BLaER1 treated with 17β-estradiol and CSF1 and Interleukin-3, amounts not matched to agents 10 nM and 100 nM (cell line): ENCODE data around the gene MAK.
A peak's percentile ranks its signal among the peaks of the same experiment; 100 is the strongest.
"Not testable (repeated sequence)": the region's sequence is repeated elsewhere in the genome, so short reads cannot be mapped to it uniquely, and the experiment has no call there.

Experiments used
- H3K27ac ChIP-seq, 11 experiments: shearing (Covaris generic); formaldehyde crosslinking; 2 replicates each; pipeline ENCODE4 v1.8.1; 2022
- H3K27me3 ChIP-seq, 11 experiments: shearing (Covaris generic); formaldehyde crosslinking; 2 replicates each; pipeline ENCODE4 v1.8.1; 2022
- H3K36me3 ChIP-seq, 11 experiments: shearing (Covaris generic); formaldehyde crosslinking; 2 replicates each; pipeline ENCODE4 v1.8.1; 2022
- H3K4me1 ChIP-seq, 10 experiments: shearing (Covaris generic); formaldehyde crosslinking; 2 replicates each; pipeline ENCODE4 v1.8.1; 2022
- H3K4me2 ChIP-seq, 11 experiments: shearing (Covaris generic); formaldehyde crosslinking; 2 replicates each; pipeline ENCODE4 v1.8.1; 2022
- H3K4me3 ChIP-seq, 10 experiments: shearing (Covaris generic); formaldehyde crosslinking; 2 replicates each; pipeline ENCODE4 v1.8.1; 2022
- H3K9ac ChIP-seq, 11 experiments: shearing (Covaris generic); formaldehyde crosslinking; 2 replicates each; pipeline ENCODE4 v1.8.1; 2022
- H3K9me3 ChIP-seq, 11 experiments: shearing (Covaris generic); formaldehyde crosslinking; replicated peaks in 1 of 11; 2 replicates each; pipeline ENCODE4 v1.8.1; 2022
- H4K20me1 ChIP-seq, 11 experiments: shearing (Covaris generic); formaldehyde crosslinking; 2 replicates each; pipeline ENCODE4 v1.8.1; 2022
- Cebpa-rat ChIP-seq, 11 experiments: shearing (Covaris generic); IDR thresholded peaks; 2 replicates each; pipeline ENCODE4 v1.8.1; 2022

Gene MAK

GRCh38 chr6:10771371-10771894, 66.9 kb downstream of the MAK start:
- Histone ChIP-seq H3K9me3 (no peaks in the 10 kb centered on the region), H3K27ac (no peak overlapping the region), H3K4me2 (no peak overlapping the region), H3K36me3 (peaks cover 32 to 58% (median 48%) of the 10 kb centered on the region in 11 experiments), H3K4me1 (no peaks in the 10 kb centered on the region), H3K9ac (no peak overlapping the region), H3K27me3 (no peaks in the 10 kb centered on the region), H3K4me3 (no peak overlapping the region), H4K20me1 (no peaks in the 10 kb centered on the region; a peak in 3 of 22 replicates)
- TF ChIP-seq Cebpa-rat (IDR thresholded peaks at IDR 0.05), result no peak

- Histone ChIP-seq H3K4me3 (no peak overlapping the region), H4K20me1 (no peaks in the 10 kb centered on the region; a peak in 3 of 22 replicates), H3K9ac (no peak overlapping the region), H3K27me3 (no peaks in the 10 kb centered on the region), H3K4me2 (no peak overlapping the region), H3K27ac (no peak overlapping the region), H3K9me3 (no peaks in the 10 kb centered on the region), H3K36me3 (peaks cover 16 to 44% (median 33%) of the 10 kb centered on the region in 11 experiments; a peak in 19 of 22 replicates), H3K4me1 (no peaks in the 10 kb centered on the region)
- no peak for TF ChIP-seq Cebpa-rat (IDR thresholded peaks at IDR 0.05)
These were observed 68.9 kb downstream of the MAK start for GRCh38 chr6:10769419-10769818.

GRCh38 chr6:10763006-10763405, 75.3 kb downstream of the MAK start:
- H3K4me3 ChIP-seq, result no peak overlapping the region
- H3K36me3 ChIP-seq, result peaks cover 21 to 64% (median 48%) of the 10 kb centered on the region in 11 experiments
- H3K27me3 ChIP-seq, result no peaks in the 10 kb centered on the region
- TF ChIP-seq Cebpa-rat (IDR thresholded peaks at IDR 0.05), result no peak
- peaks cover 0 to 8% (median 0%) of the 10 kb centered on the region in 11 experiments; a peak in 5 of 22 replicates for H4K20me1 ChIP-seq
- H3K4me2 ChIP-seq, result no peak overlapping the region
- H3K9me3 ChIP-seq, result no peaks in the 10 kb centered on the region
- peaks cover 0 to 10% (median 0%) of the 10 kb centered on the region in 10 experiments; a peak in 2 of 20 replicates for H3K4me1 ChIP-seq
- no peak overlapping the region for H3K9ac ChIP-seq
- no peak overlapping the region for H3K27ac ChIP-seq

GRCh38 chr6:10759884-10760329, 78.4 kb downstream of the MAK start:
- no peaks in the 10 kb centered on the region for H3K9me3 ChIP-seq
- TF ChIP-seq Cebpa-rat (IDR thresholded peaks at IDR 0.05), result no peak
- peaks cover 2 to 16% (median 8%) of the 10 kb centered on the region in 11 experiments; a peak in 11 of 22 replicates for H4K20me1 ChIP-seq
- peaks cover 0 to 10% (median 0%) of the 10 kb centered on the region in 10 experiments; a peak in 2 of 20 replicates for H3K4me1 ChIP-seq
- H3K9ac ChIP-seq, result no peak overlapping the region
- no peaks in the 10 kb centered on the region for H3K27me3 ChIP-seq
- no peak overlapping the region for H3K4me2 ChIP-seq
- peaks cover 52 to 89% (median 71%) of the 10 kb centered on the region in 11 experiments for H3K36me3 ChIP-seq
- H3K27ac ChIP-seq, result peak overlapping the region in 1 of 11 experiments; percentile 80; a peak in 1 of 22 replicates
- H3K4me3 ChIP-seq, result no peak overlapping the region

GRCh38 chr6:10759312-10759839, 79.0 kb downstream of the MAK start:
- peak overlapping the region in 1 of 11 experiments; percentile 39; a peak in 1 of 22 replicates for H3K9ac ChIP-seq
- H3K27ac ChIP-seq, result peak overlapping the region in 4 of 11 experiments; percentile 35 to 80 (median 56); a peak in 7 of 22 replicates
- H3K4me1 ChIP-seq, result peaks cover 0 to 10% (median 0%) of the 10 kb centered on the region in 10 experiments; a peak in 2 of 20 replicates
- H3K4me3 ChIP-seq, result no peak overlapping the region
- peaks cover 57 to 94% (median 75%) of the 10 kb centered on the region in 11 experiments for H3K36me3 ChIP-seq
- no peak overlapping the region for H3K4me2 ChIP-seq
- peaks cover 6 to 22% (median 13%) of the 10 kb centered on the region in 11 experiments; a peak in 13 of 22 replicates for H4K20me1 ChIP-seq
- H3K27me3 ChIP-seq, result no peaks in the 10 kb centered on the region
- TF ChIP-seq Cebpa-rat (IDR thresholded peaks at IDR 0.05), result no peak
- no peaks in the 10 kb centered on the region for H3K9me3 ChIP-seq

- H3K4me2 ChIP-seq, result no peak overlapping the region
- H4K20me1 ChIP-seq, result peaks cover 11 to 42% (median 30%) of the 10 kb centered on the region in 11 experiments; a peak in 14 of 22 replicates
- no peaks in the 10 kb centered on the region for H3K9me3 ChIP-seq
- peaks cover 0 to 4% (median 0%) of the 10 kb centered on the region in 10 experiments; a peak in 2 of 20 replicates for H3K4me1 ChIP-seq
- no peak overlapping the region for H3K27ac ChIP-seq
- H3K36me3 ChIP-seq, result peaks cover 83 to 99% (median 93%) of the 10 kb centered on the region in 11 experiments
- no peak for TF ChIP-seq Cebpa-rat (IDR thresholded peaks at IDR 0.05)
- H3K9ac ChIP-seq, result no peak overlapping the region
- H3K4me3 ChIP-seq, result no peak overlapping the region
- no peaks in the 10 kb centered on the region for H3K27me3 ChIP-seq
These were observed 82.3 kb downstream of the MAK start for GRCh38 chr6:10756085-10756484.

- not testable (repeated sequence) for H3K27me3 ChIP-seq, H3K9me3 ChIP-seq, H3K9ac ChIP-seq, H3K4me2 ChIP-seq, H3K4me3 ChIP-seq, H3K27ac ChIP-seq
- Histone ChIP-seq H4K20me1 (peaks cover 7 to 47% (median 28%) of the 10 kb centered on the region in 11 experiments; a peak in 14 of 22 replicates), H3K4me1 (peaks cover 25 to 32% (median 27%) of the 10 kb centered on the region in 10 experiments), H3K36me3 (peaks cover 66 to 79% (median 75%) of the 10 kb centered on the region in 11 experiments)
These were observed 86.6 kb downstream of the MAK start for GRCh38 chr6:10751757-10752156.

- H4K20me1 ChIP-seq, result peaks cover 7 to 40% (median 26%) of the 10 kb centered on the region in 11 experiments; a peak in 14 of 22 replicates
- H3K9me3 ChIP-seq, H3K4me2 ChIP-seq, H3K4me3 ChIP-seq, H3K9ac ChIP-seq, H3K27me3 ChIP-seq, H3K27ac ChIP-seq: not testable (repeated sequence)
- H3K36me3 ChIP-seq, result peaks cover 55 to 68% (median 64%) of the 10 kb centered on the region in 11 experiments
- H3K4me1 ChIP-seq, result peaks cover 28 to 37% (median 32%) of the 10 kb centered on the region in 10 experiments
These were observed 87.8 kb downstream of the MAK start for GRCh38 chr6:10750568-10750967.

GRCh38 chr6:10749734-10750133, 88.6 kb downstream of the MAK start:
- Histone ChIP-seq H3K27ac (no peak overlapping the region), H3K4me1 (peaks cover 28 to 37% (median 32%) of the 10 kb centered on the region in 10 experiments), H3K9me3 (no peaks in the 10 kb centered on the region), H3K36me3 (peaks cover 47 to 60% (median 56%) of the 10 kb centered on the region in 11 experiments), H3K27me3 (no peaks in the 10 kb centered on the region), H3K4me3 (peak overlapping the region in 1 of 10 experiments; percentile 11; a peak in 1 of 20 replicates), H4K20me1 (peaks cover 7 to 37% (median 21%) of the 10 kb centered on the region in 11 experiments; a peak in 13 of 22 replicates), H3K4me2 (peak overlapping the region; percentile 77 to 98 (median 96)), H3K9ac (peak overlapping the region in 5 of 11 experiments; percentile 2 to 88 (median 4); a peak in 5 of 22 replicates)
- TF ChIP-seq Cebpa-rat (IDR thresholded peaks at IDR 0.05), result no peak
